HG03378 (cell line): ENCODE measurements around the gene BEST1.
"Not testable (repeated sequence)": the region's sequence is repeated elsewhere in the genome, so short reads cannot be mapped to it uniquely, and the experiment has no call there.

Experiments used
- ATAC-seq: cut with Tn5 transposase; IDR thresholded peaks from one replicate; pipeline ENCODE4 v1.9.1; 2021; ENCODE audit warnings: mild to moderate bottlenecking, moderate library complexity; ENCODE audit not compliant: unreplicated experiment

BEST1 gene

GRCh38 chr11:61963282-61964057, 13.3 kb downstream of the BEST1 start:
- no peak for ATAC-seq

GRCh38 chr11:61964058-61964665, 14.0 kb downstream of the BEST1 start:
- ATAC-seq = no peak

GRCh38 chr11:61964666-61965271, 14.6 kb downstream of the BEST1 start:
- not testable (repeated sequence) for ATAC-seq

GRCh38 chr11:61966734-61967115, 16.6 kb downstream of the BEST1 start:
- no peak for ATAC-seq

- peak; percentile 11 for ATAC-seq
Measured at GRCh38 chr11:61967116-61967923, 17.2 kb downstream of the BEST1 start, which contains the start of gene FTH1. Gene FTH1 (minus strand): TSS chr11:61967634. CDS start chr11:61967425, 209 bp downstream.

GRCh38 chr11:61967924-61968757, 18.0 kb downstream of the BEST1 start:
- peak; percentile 24 for ATAC-seq

GRCh38 chr11:61968758-61969390, 18.7 kb downstream of the BEST1 start:
- ATAC-seq = no peak

- ATAC-seq = no peak
Measured at GRCh38 chr11:61969391-61969758, 19.2 kb downstream of the BEST1 start.

GRCh38 chr11:61969838-61970662, 19.9 kb downstream of the BEST1 start:
- ATAC-seq = no peak

GRCh38 chr11:61971248-61972111, 21.3 kb downstream of the BEST1 start:
- no peak for ATAC-seq

GRCh38 chr11:61972112-61972671, 22.0 kb downstream of the BEST1 start:
- ATAC-seq = no peak

- no peak for ATAC-seq
Measured at GRCh38 chr11:61972672-61973475, 22.7 kb downstream of the BEST1 start.

GRCh38 chr11:61973476-61974162, 23.5 kb downstream of the BEST1 start:
- no peak for ATAC-seq

GRCh38 chr11:61974766-61975631, 24.8 kb downstream of the BEST1 start:
- no peak for ATAC-seq

GRCh38 chr11:61975638-61976419, 25.7 kb downstream of the BEST1 start:
- ATAC-seq = no peak
